Measurements from ENCODE around the gene PRKAG2.

Gene PRKAG2

GRCh38 chr7:151518947-151519764, 357.8 kb downstream of the PRKAG2 start:
- peak; percentile 68 for DNase-seq (ENCODE audit: low read depth, low spot score)

GRCh38 chr7:151518105-151518946, 358.6 kb downstream of the PRKAG2 start:
- peak; percentile 62 for DNase-seq (ENCODE audit: low read depth, low spot score)

DNA sequence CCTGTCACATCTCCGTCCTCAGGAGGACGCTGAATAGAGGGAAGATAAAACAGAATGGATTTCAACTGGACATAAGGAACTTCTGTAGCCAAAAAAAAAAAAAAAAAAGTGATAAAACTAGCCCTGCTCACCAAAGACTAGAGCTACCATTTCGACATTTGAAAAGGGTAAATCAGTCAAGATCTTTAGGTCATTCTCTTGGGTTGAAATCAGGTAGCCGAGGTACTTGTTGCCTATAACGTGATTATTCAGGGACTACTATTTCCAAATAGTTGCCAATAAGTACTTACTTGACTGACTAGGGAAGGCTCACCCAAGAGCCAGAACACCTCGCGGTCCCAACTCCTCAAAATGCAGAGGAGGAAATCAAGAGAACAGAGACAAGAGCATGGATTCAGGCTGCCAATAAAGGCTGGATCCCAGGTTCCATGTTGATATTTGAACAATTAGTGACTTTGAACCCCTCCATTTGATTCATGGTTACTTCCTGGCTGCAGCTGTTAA, 359.3 kb downstream of the PRKAG2 start:
- no peak for DNase-seq (ENCODE audit: low read depth, low spot score)

- DNase-seq (ENCODE audit: low read depth, low spot score) = no peak
Measured at GRCh38 chr7:151515276-151515565, 361.7 kb downstream of the PRKAG2 start.

DNA sequence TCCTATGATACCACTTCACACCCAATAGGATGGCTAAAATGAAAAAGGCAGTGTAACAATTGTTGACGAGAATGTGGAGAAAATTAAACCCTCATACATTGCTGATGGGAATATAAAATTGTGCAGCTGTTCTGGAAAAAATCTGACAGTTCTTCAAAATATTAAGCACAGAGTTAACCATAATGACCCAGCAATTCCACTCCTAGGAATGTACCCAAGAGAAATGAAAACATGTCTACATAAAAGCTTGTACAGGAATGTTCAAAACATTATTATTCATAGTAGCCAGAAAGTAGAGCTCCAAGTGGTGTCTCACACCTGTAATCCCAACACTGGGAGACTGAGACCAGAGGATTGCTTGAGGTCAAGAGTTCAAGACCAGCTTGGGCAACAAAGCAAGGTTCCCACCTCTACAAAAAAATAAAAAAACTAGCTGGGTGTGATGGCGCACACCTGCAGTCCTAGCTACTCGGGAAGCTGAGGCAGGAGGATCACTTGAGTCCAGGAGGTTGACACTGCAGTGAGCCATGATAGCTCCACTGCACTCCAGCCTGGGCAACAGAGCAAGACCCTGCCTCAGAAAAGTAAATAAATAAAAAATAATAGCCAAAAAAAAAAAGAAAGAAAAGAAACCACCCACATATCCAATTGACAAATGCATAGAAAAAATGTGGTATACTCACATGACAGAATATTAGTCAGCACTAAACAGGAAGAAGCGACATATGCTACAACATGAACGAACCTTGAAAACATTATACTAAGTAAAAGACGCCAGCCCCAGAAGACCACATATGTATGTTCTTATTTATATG, 362.2 kb downstream of the PRKAG2 start:
- DNase-seq (ENCODE audit: low read depth, low spot score) = no peak

DNA sequence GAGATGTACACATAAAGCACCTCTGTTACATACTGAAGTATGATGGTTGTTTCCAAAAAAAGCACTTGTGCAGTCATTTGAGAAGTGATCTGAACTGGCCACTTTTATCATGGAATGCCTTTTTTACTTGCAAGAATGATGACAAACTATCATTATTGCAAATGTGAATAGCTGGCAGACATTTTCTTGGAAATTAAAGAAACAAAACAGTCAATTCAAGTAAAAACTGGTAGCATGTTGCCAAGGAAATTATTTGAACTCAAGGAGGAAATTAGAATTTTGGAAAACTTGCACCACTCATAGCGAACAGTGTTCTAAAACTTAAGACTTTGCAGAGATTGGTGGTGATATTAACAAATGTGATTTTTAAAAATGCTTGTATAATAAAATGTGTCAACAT, 363.8 kb downstream of the PRKAG2 start:
- no peak for DNase-seq (ENCODE audit: low read depth, low spot score)

DNA sequence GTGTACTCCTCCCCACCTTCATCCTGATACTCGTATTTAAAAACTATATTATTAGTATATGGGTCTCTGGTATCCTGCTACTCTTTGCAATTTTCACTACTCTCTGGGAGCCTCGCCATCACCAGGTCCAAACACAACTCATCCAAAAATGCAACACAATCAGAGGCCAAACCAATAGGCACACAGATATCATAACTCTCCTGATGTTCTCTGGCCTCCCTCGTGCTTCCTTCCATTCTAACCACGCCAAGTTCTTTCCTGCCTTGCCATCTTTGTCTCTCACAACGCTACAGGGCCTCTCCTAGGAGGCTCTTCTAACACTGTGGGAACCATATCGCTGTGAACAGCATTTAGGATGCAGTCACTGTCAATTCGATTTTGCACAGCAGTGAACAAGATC, 364.6 kb downstream of the PRKAG2 start:
- DNase-seq (ENCODE audit: low read depth, low spot score) = no peak

- DNase-seq (ENCODE audit: low read depth, low spot score) = no peak
Measured at GRCh38 chr7:151511946-151512345, 365.0 kb downstream of the PRKAG2 start.

DNA sequence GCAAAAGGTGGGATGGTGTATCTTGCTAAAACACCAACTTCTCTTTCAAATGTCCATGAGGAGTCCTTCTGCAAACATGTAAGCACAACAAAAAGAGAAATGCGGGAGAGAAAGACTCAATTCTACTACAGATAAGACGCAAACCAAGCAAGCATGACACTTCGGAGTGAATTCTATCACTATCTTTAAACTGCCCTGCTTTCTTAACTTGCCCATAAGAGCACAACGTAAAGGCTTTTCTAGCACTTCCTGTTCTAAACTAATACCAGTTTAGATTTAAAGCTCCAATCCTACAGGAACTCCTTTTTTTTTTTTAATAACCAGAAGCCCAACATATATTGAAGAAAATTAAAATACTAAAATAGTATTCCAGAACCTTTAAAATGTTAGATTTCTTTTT, 365.6 kb downstream of the PRKAG2 start:
- DNase-seq (ENCODE audit: low read depth, low spot score) = no peak

DNA sequence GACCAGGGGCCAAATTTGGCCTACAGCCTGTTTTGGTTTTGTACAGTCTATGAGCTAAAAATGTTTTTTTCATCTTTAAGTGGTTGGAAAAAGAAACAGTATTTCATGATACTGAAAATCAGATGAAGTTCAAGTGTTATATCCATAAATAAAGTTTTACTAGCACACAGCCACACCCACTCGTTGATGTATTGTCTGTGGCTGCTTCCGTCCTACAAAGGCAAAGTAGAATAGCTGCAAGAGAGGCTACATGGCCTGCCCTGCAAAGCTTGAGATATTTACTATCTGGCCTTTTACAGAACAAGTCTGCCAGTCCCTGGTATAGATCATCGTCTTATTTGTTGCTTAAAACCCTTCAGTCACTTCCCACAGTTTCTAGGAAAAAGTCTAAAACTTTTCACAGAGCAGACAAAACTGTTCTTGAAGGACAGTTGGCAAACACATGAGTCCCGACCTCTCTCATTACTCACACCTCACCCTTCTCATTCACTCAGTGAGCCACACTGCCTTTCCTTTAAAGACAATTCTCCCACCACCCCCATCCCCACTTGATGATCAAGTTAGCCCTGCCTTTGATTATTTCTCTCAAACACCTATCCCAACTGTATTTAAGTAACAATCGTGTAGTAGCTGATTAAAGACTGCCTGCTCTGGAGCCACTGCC, 367.1 kb downstream of the PRKAG2 start:
- DNase-seq (ENCODE audit: low read depth, low spot score) = no peak

DNA sequence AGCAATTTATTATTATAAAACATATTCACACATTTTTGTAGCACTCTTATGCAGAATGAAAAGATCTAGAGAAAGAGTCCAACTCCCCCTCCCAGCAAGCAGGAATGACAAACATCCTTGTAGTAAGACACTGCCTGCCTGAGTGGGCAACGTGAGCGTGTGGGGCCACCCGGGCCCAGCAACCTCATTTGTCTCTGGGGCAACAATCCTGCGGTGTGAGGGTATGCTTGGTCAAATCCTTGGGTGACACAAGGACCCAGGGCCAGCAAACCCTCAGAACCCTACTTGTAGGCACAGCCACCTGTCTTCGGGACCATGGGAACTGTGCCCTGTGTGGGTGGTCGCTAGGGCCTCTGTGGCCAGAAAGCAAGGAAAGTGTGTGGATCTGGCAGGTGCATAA, 367.9 kb downstream of the PRKAG2 start:
- DNase-seq (ENCODE audit: low read depth, low spot score) = no peak

DNA sequence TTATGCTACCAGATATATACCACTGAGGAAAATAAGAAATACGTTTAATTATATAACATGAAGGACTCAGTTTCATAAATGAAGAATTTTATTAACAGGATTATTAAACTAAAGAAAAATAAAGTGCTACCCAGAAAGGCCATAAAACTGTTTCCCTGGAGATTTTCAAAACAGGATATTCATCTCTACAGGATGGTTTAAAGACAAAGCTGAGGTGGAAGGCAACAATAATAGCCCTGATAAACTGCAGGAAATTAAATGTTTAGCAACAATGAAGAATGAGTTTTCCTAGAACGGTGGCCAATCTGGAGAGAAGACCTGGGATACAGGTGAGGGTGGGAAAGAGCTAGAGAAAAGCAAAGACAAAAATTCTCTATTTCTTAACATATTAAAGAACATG, 369.1 kb downstream of the PRKAG2 start:
- DNase-seq (ENCODE audit: low read depth, low spot score) = no peak

DNA sequence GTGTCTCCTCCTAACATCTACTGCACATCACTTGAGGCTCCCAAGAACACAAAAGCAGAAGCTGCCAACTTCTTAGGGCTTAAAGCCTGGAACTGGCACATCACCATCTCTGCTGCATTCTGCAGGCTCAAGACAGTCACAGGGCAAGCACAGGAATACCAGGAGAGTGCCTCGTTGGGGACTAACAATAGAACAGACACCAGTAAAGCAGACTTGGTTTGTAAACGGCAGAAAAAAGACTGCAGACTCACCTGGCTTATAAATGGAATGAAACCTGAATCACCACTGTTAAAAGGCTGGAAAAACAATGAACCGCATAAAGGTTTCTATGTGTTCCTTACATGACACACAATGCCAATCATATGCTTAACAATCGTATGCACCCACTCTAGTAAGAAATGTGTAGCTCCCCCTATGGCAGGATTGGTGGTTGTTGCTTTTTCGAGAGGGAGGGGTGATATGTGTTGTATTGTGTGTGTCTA, 370.0 kb downstream of the PRKAG2 start:
- DNase-seq (ENCODE audit: low read depth, low spot score) = peak; percentile 33
